CD4-positive, alpha-beta T cell treated with Interleukin-15 for 1 hour (primary cell): ENCODE results near the gene ACAP2.

Experiments used
- DNase-seq: peaks from one replicate; pipeline ENCODE4 v3.0.0-alpha.2; 2020

The ACAP2 gene

GRCh38 chr3:195259154-195259474, 183.7 kb downstream of the ACAP2 start:
- no peak for DNase-seq

- DNase-seq: no peak
These were observed 184.2 kb downstream of the ACAP2 start for GRCh38 chr3:195258449-195259153.

GRCh38 chr3:195257454-195258448, 185.1 kb downstream of the ACAP2 start:
- no peak for DNase-seq

- no peak for DNase-seq
These were observed 186.0 kb downstream of the ACAP2 start for GRCh38 chr3:195256639-195257453.

- no peak for DNase-seq
These were observed 187.0 kb downstream of the ACAP2 start for GRCh38 chr3:195255571-195256501.

- DNase-seq: no peak
These were observed 187.7 kb downstream of the ACAP2 start for GRCh38 chr3:195255176-195255500.

- DNase-seq: no peak
These were observed 188.2 kb downstream of the ACAP2 start for GRCh38 chr3:195254454-195255175.

GRCh38 chr3:195253923-195254432, 188.8 kb downstream of the ACAP2 start:
- DNase-seq: no peak

GRCh38 chr3:195251336-195252065, 191.3 kb downstream of the ACAP2 start:
- no peak for DNase-seq

- DNase-seq: no peak
These were observed 192.2 kb downstream of the ACAP2 start for GRCh38 chr3:195250473-195251251.

- DNase-seq: no peak
These were observed 192.9 kb downstream of the ACAP2 start for GRCh38 chr3:195249858-195250464.

- no peak for DNase-seq
These were observed 193.6 kb downstream of the ACAP2 start for GRCh38 chr3:195249057-195249770.

GRCh38 chr3:195248281-195248680, 194.5 kb downstream of the ACAP2 start:
- no peak for DNase-seq

GRCh38 chr3:195247863-195248189, 195.0 kb downstream of the ACAP2 start:
- DNase-seq: no peak

GRCh38 chr3:195247086-195247862, 195.5 kb downstream of the ACAP2 start:
- DNase-seq: no peak

- DNase-seq: no peak
These were observed 196.2 kb downstream of the ACAP2 start for GRCh38 chr3:195246581-195246995.

- DNase-seq: no peak
These were observed 197.3 kb downstream of the ACAP2 start for GRCh38 chr3:195245531-195245951.
